ENCODE measurements around the gene SPATA1.
"Not testable (repeated sequence)": the region's sequence is repeated elsewhere in the genome, so short reads cannot be mapped to it uniquely, and the experiment has no call there.

The SPATA1 gene

GRCh38 chr1:84496498-84496897 lies 9.7 kb upstream of the SPATA1 start:
- no peak overlapping the region for H3K4me3 ChIP-seq (ENCODE audit: low read depth, low read length)
- no peak for DNase-seq (ENCODE audit: low read depth)
- in situ Hi-C loops (cut with HindIII; ENCODE audit: low sequenced_read_pairs), result no loop called here
- TF ChIP-seq, protein P1, sequence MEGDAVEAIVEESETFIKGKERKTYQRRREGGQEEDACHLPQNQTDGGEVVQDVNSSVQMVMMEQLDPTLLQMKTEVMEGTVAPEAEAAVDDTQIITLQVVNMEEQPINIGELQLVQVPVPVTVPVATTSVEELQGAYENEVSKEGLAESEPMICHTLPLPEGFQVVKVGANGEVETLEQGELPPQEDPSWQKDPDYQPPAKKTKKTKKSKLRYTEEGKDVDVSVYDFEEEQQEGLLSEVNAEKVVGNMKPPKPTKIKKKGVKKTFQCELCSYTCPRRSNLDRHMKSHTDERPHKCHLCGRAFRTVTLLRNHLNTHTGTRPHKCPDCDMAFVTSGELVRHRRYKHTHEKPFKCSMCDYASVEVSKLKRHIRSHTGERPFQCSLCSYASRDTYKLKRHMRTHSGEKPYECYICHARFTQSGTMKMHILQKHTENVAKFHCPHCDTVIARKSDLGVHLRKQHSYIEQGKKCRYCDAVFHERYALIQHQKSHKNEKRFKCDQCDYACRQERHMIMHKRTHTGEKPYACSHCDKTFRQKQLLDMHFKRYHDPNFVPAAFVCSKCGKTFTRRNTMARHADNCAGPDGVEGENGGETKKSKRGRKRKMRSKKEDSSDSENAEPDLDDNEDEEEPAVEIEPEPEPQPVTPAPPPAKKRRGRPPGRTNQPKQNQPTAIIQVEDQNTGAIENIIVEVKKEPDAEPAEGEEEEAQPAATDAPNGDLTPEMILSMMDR (IDR thresholded peaks at IDR 0.05; ENCODE audit: low read depth, low read length, missing control alignments), result no peak

GRCh38 chr1:84497631-84498275 lies 8.4 kb upstream of the SPATA1 start:
- DNase-seq (ENCODE audit: low read depth), result no peak
- in situ Hi-C loops (cut with HindIII; ENCODE audit: low sequenced_read_pairs), result no loop called here
- TF ChIP-seq, protein P1 (IDR thresholded peaks at IDR 0.05; ENCODE audit: low read depth, low read length, missing control alignments), result no peak

DNA sequence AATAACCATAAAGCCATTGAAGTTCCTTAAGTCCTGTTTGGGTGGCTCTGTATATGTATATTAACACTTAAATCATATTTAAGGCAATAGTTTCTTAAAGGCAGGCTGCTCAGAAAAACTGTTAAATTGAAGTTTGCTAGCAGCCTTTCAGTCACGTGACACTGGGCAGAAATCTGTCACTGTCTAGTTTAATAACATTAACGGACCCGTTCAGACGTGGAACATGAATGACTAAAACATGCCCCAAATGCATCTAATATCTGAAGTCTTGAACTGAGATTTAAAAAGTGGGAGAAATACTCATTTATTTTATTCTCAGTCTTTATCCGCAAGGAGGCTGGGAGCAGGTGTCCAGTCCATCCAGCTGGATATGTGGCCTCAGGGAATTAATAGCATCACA lies 3.3 kb upstream of the SPATA1 start:
- DNase-seq (ENCODE audit: low read depth), result no peak
- H3K4me3 ChIP-seq (ENCODE audit: low read depth, low read length), result no peak overlapping the region
- in situ Hi-C loops (cut with HindIII; ENCODE audit: low sequenced_read_pairs), result no loop called here
- TF ChIP-seq, protein P1 (IDR thresholded peaks at IDR 0.05; ENCODE audit: low read depth, low read length, missing control alignments), result no peak

More at GRCh38 chr1:84497631-84498275, 8.4 kb upstream of the SPATA1 start:
- no peak overlapping the region for H3K4me3 ChIP-seq (ENCODE audit: low read depth, low read length)

- DNase-seq (ENCODE audit: low read depth), result peak; percentile 75
- in situ Hi-C loops (cut with HindIII; ENCODE audit: low sequenced_read_pairs), result no loop called here
- peak overlapping the region; percentile 92 for H3K4me3 ChIP-seq (ENCODE audit: low read depth, low read length)
- TF ChIP-seq, protein P1 (IDR thresholded peaks at IDR 0.05; ENCODE audit: low read depth, low read length, missing control alignments), result peak; percentile 30
These were observed 1.4 kb upstream of the SPATA1 start for GRCh38 chr1:84504580-84505492.

DNA sequence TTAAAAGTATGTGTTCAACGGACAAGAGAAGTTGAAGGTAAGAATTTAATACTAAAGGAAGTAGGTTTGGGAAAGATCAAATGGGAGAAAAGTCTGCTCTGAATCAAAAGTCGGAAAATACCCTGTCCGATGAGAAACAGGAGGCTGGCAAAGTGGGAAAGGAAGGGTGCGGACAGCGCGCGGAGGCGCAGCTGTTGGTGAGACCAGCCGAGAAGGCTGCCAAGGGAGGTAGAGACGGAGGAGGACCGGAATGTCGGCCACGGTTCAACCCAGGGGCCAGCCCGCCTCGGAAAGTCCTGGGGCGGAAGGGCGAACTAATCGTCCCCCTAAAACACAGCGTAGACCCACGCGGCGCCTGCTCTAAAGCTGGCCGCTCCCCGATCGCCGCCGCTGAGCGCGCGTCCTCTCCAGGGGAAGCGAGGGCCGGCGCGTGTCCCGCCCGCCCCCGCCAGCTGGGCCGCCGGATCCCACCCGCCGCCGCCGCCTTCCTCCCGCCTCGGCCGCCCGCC lies 639 bp upstream of the SPATA1 start:
- TF ChIP-seq, protein P1 (IDR thresholded peaks at IDR 0.05; ENCODE audit: low read depth, low read length, missing control alignments), result no peak
- no peak for DNase-seq (ENCODE audit: low read depth)
- in situ Hi-C loops (cut with HindIII; ENCODE audit: low sequenced_read_pairs), result no loop called here
- peak overlapping the region; percentile 92 for H3K4me3 ChIP-seq (ENCODE audit: low read depth, low read length)

GRCh38 chr1:84506729-84507453 lies 705 bp downstream of the SPATA1 start:
- DNase-seq (ENCODE audit: low read depth), result no peak
- in situ Hi-C loops (cut with HindIII; ENCODE audit: low sequenced_read_pairs), result no loop called here
- H3K4me3 ChIP-seq (ENCODE audit: low read depth, low read length), result peak overlapping the region; percentile 92
- TF ChIP-seq, protein P1 (IDR thresholded peaks at IDR 0.05; ENCODE audit: low read depth, low read length, missing control alignments), result no peak

GRCh38 chr1:84507887-84508286 lies 1.7 kb downstream of the SPATA1 start:
- in situ Hi-C loops (cut with HindIII; ENCODE audit: low sequenced_read_pairs); DNase-seq (ENCODE audit: low read depth); H3K4me3 ChIP-seq (ENCODE audit: low read depth, low read length): not testable (repeated sequence)

Data from astrocyte of the cerebellum (primary cell).